ENCODE results near the gene ADRA2C.

DNA sequence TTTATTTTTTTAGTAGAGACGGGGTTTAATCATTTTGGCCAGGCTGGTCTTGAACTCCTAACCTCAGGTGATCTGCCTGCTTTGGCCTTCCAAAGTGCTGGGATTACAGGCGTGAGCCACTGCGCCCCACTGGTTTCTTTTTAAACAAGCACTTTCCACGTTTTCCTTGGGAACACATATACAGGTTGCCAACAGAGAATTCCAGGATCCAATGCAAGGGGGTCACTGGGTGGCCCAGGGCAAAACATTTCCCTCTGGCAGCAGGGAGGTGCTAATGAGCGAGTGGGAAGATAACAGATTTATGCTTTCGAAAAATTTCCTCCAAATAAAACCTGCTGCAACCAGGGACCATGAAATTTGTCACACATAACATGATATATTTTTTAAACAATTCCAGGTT lies 41.1 kb downstream of the ADRA2C start:
- no peak for TF ChIP-seq FOSL1 (IDR thresholded peaks at IDR 0.05; ENCODE audit: low read depth)
- TF ChIP-seq, protein P1, sequence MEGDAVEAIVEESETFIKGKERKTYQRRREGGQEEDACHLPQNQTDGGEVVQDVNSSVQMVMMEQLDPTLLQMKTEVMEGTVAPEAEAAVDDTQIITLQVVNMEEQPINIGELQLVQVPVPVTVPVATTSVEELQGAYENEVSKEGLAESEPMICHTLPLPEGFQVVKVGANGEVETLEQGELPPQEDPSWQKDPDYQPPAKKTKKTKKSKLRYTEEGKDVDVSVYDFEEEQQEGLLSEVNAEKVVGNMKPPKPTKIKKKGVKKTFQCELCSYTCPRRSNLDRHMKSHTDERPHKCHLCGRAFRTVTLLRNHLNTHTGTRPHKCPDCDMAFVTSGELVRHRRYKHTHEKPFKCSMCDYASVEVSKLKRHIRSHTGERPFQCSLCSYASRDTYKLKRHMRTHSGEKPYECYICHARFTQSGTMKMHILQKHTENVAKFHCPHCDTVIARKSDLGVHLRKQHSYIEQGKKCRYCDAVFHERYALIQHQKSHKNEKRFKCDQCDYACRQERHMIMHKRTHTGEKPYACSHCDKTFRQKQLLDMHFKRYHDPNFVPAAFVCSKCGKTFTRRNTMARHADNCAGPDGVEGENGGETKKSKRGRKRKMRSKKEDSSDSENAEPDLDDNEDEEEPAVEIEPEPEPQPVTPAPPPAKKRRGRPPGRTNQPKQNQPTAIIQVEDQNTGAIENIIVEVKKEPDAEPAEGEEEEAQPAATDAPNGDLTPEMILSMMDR (IDR thresholded peaks at IDR 0.05 in 2 of 3, conservative IDR thresholded peaks at IDR 0.05 in 1 of 3; ENCODE audit: borderline replicate concordance in 1 of 3, insufficient read depth in 1 of 3, low read depth in 2 of 3, low read length in 2 of 3) = no peak
- TF ChIP-seq SRF (IDR thresholded peaks at IDR 0.05; ENCODE audit: low read depth) = no peak
- TF ChIP-seq, protein P2, sequence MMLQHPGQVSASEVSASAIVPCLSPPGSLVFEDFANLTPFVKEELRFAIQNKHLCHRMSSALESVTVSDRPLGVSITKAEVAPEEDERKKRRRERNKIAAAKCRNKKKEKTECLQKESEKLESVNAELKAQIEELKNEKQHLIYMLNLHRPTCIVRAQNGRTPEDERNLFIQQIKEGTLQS (IDR thresholded peaks at IDR 0.05) = no peak
- TF ChIP-seq EZH2 (IDR thresholded peaks at IDR 0.05) = no peak
- TF ChIP-seq POLR2A (IDR thresholded peaks at IDR 0.05; ENCODE audit: borderline replicate concordance, extremely low read depth, insufficient read depth, insufficient read length) = no peak
- TF ChIP-seq POLR2AphosphoS5 (IDR thresholded peaks at IDR 0.05; ENCODE audit: low read depth, low read length) = no peak
- TF ChIP-seq SP1 (IDR thresholded peaks at IDR 0.05; ENCODE audit: low read depth) = no peak
- TF ChIP-seq JUND (IDR thresholded peaks at IDR 0.05) = no peak
- TF ChIP-seq, protein P3, sequence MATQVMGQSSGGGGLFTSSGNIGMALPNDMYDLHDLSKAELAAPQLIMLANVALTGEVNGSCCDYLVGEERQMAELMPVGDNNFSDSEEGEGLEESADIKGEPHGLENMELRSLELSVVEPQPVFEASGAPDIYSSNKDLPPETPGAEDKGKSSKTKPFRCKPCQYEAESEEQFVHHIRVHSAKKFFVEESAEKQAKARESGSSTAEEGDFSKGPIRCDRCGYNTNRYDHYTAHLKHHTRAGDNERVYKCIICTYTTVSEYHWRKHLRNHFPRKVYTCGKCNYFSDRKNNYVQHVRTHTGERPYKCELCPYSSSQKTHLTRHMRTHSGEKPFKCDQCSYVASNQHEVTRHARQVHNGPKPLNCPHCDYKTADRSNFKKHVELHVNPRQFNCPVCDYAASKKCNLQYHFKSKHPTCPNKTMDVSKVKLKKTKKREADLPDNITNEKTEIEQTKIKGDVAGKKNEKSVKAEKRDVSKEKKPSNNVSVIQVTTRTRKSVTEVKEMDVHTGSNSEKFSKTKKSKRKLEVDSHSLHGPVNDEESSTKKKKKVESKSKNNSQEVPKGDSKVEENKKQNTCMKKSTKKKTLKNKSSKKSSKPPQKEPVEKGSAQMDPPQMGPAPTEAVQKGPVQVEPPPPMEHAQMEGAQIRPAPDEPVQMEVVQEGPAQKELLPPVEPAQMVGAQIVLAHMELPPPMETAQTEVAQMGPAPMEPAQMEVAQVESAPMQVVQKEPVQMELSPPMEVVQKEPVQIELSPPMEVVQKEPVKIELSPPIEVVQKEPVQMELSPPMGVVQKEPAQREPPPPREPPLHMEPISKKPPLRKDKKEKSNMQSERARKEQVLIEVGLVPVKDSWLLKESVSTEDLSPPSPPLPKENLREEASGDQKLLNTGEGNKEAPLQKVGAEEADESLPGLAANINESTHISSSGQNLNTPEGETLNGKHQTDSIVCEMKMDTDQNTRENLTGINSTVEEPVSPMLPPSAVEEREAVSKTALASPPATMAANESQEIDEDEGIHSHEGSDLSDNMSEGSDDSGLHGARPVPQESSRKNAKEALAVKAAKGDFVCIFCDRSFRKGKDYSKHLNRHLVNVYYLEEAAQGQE (IDR thresholded peaks at IDR 0.05; ENCODE audit: low read depth) = no peak

All from HCT116 (cell line).